K562 (cell line): Measurements from ENCODE around the gene MACROD2. TPM values are rescaled to one million over a fixed set of nuclear protein-coding genes. Genes with fewer than 3 reads are reported as not detected.

Experiments used
- ATAC-seq: fragments of 200-7000 bp; cut with Tn5 transposase; 3 replicates; pipeline ENCODE4 v1.9.1; 2020; ENCODE audit warnings: moderate library complexity
- BruUV-seq: library from RNA; stranded (reverse); fragments of 400-500 nt; replicated peaks from 2 replicates; lab custom pipeline; 2021; lab: Mats Ljungman, UMichigan
- CTCF ChIA-PET: fragments of 300-600 bp; formaldehyde crosslinking; extraction: SDS; loops from one replicate; lab custom pipeline; 2021; ENCODE audit warnings: low intra/inter-chr PET ratio; lab: Yijun Ruan, JAX
- POLR2A ChIA-PET: fragments of 300-600, 350-650 bp; sonication (Branson Sonifier 250); formaldehyde crosslinking; extraction: SDS; loops from one replicate; lab custom pipeline; 2021; ENCODE audit warnings: antibody characterized with exemption, inconsistent platforms; lab: Yijun Ruan, JAX
- DNase-seq, 4 experiments: peaks; one replicate each; pipeline versions ENCODE4 v3.0.0 to v3.0.0-alpha.2; 2011 to 2018; ENCODE audit warnings: low spot score in 3 of 4, mixed read lengths in 3 of 4; ENCODE audit errors: extremely low read depth in 1 of 4
- FAIRE-seq: peaks from 2 replicates; lab custom pipeline; 2011; peaks lifted over from hg19 to GRCh38; lab: Jason Lieb, UNC
- H2AFZ ChIP-seq: 2 replicates; pipeline ENCODE4 v1.6.0; 2011; ENCODE audit warnings: low read depth, low read length, control low read depth, inconsistent platforms
- H3K27ac ChIP-seq: fragments of 200-600 bp; 3 replicates; pipeline ENCODE4 v1.8.0; 2011; ENCODE audit warnings: low read depth, mild to moderate bottlenecking, control low read depth, inconsistent platforms, low read length, moderate library complexity, mixed read lengths; ENCODE audit errors: extremely low read depth
- H3K27me3 ChIP-seq, 2 experiments: fragments of 300-600 bp in 1 of 2; 2 replicates in 1 of 2; 3 replicates in 1 of 2; pipeline versions ENCODE4 v1.6.0 to v1.8.0; 2011; ENCODE audit warnings: inconsistent platforms in 2 of 2, low read length in 2 of 2, mild to moderate bottlenecking in 1 of 2, mixed read lengths in 1 of 2, moderate library complexity in 1 of 2; ENCODE audit not compliant: control insufficient read depth in 2 of 2, insufficient read depth in 2 of 2
- H3K36me3 ChIP-seq: fragments of 300-600 bp; 3 replicates; pipeline ENCODE4 v1.8.0; 2011; ENCODE audit warnings: mild to moderate bottlenecking, low read length, inconsistent platforms; ENCODE audit not compliant: control insufficient read depth, insufficient read depth
- H3K4me1 ChIP-seq, 2 experiments: fragments of 200-600 bp in 1 of 2; replicated peaks in 1 of 2; 2 replicates in 1 of 2; 3 replicates in 1 of 2; pipeline versions ENCODE4 v1.5.1 to v1.8.0; 2011; ENCODE audit warnings: inconsistent platforms in 2 of 2, low read length in 2 of 2, mild to moderate bottlenecking in 1 of 2, mixed read lengths in 1 of 2, moderate library complexity in 1 of 2; ENCODE audit not compliant: control insufficient read depth in 2 of 2, insufficient read depth in 2 of 2
- H3K4me2 ChIP-seq: 2 replicates; pipeline ENCODE4 v1.6.1; 2011; ENCODE audit warnings: low read length, control low read depth, inconsistent platforms, mixed read lengths; ENCODE audit not compliant: insufficient read depth
- H3K4me3 ChIP-seq: fragments of 200-600 bp; sonication (generic), shearing (Covaris generic); 2 replicates; pipeline ENCODE4 v1.5.1; 2016; ENCODE audit warnings: control low read depth, inconsistent platforms
- H3K79me2 ChIP-seq: fragments of 200-600 bp; 3 replicates; pipeline ENCODE4 v1.8.0; 2011; ENCODE audit warnings: low read length, inconsistent platforms; ENCODE audit not compliant: control insufficient read depth, insufficient read depth
- H3K9ac ChIP-seq, 2 experiments: 2 replicates each; pipeline versions ENCODE4 v1.6.0 to v1.6.1; 2011; ENCODE audit warnings: low read depth in 2 of 2, low read length in 2 of 2, control low read depth in 1 of 2, inconsistent platforms in 1 of 2, mild to moderate bottlenecking in 1 of 2, mixed read lengths in 1 of 2; ENCODE audit not compliant: insufficient read depth in 1 of 2
- H3K9me1 ChIP-seq: one replicate; pipeline ENCODE4 v1.6.0; 2011; ENCODE audit warnings: inconsistent platforms, mild to moderate bottlenecking, low read length, moderate library complexity; ENCODE audit not compliant: control insufficient read depth, insufficient read depth
- H3K9me3 ChIP-seq: replicated peaks from 2 replicates; pipeline ENCODE4 v1.5.1; 2011; ENCODE audit warnings: low read depth, low read length, inconsistent platforms; ENCODE audit not compliant: control insufficient read depth, insufficient read depth
- H4K20me1 ChIP-seq: replicated peaks from 2 replicates; pipeline ENCODE4 v1.6.1; 2011; ENCODE audit warnings: low read length, inconsistent platforms, mixed read lengths; ENCODE audit not compliant: control insufficient read depth, insufficient read depth
- GTF2F1 ChIP-seq: IDR thresholded peaks from 2 replicates; pipeline ENCODE4 v1.6.1; 2011; ENCODE audit warnings: low read depth, low read length, improper control_type of control experiment
- HDAC6 ChIP-seq: IDR thresholded peaks from 2 replicates; pipeline ENCODE4 v1.6.1; 2012; ENCODE audit warnings: low read depth, mild to moderate bottlenecking, control low read depth, inconsistent platforms, low read length, moderate library complexity
- IRF1 ChIP-seq: sonication (generic); formaldehyde crosslinking; IDR thresholded peaks from 2 replicates; pipeline ENCODE4 v1.8.0; 2022; ENCODE audit warnings: missing genetic modification reagents, mild to moderate bottlenecking, borderline replicate concordance
- KLF6 ChIP-seq: fragments of 250-450 bp; sonication (Bioruptor Pico); IDR thresholded peaks from 2 replicates; pipeline ENCODE4 v1.4.0; 2020; ENCODE audit warnings: mild to moderate bottlenecking, moderate library complexity, borderline replicate concordance
- NBN ChIP-seq: fragments of 450-650 bp; IDR thresholded peaks from 2 replicates; pipeline ENCODE4 v1.6.1; 2016; ENCODE audit warnings: low read depth, mild to moderate bottlenecking
- NELFE ChIP-seq: IDR thresholded peaks from 2 replicates; pipeline ENCODE4 v1.6.1; 2011; ENCODE audit warnings: mild to moderate bottlenecking; ENCODE audit not compliant: insufficient read depth, insufficient read length
- NFE2L1 ChIP-seq: fragments of 450-650 bp; IDR thresholded peaks from 2 replicates; pipeline ENCODE4 v1.6.1; 2016; ENCODE audit warnings: missing genetic modification characterization, low read depth, mild to moderate bottlenecking, missing compliant biosample characterization, moderate library complexity, borderline replicate concordance
- REST ChIP-seq, 2 experiments: fragments of 450-650 bp; formaldehyde crosslinking in 1 of 2; IDR thresholded peaks; 2 replicates each; pipeline versions ENCODE4 v1.4.0 to v1.6.1; 2014 to 2020; ENCODE audit warnings: mild to moderate bottlenecking in 2 of 2, borderline replicate concordance in 1 of 2, low read depth in 1 of 2
- SMARCC2 ChIP-seq: fragments of 450-650 bp; IDR thresholded peaks from 2 replicates; pipeline ENCODE4 v1.6.1; 2017; ENCODE audit warnings: antibody characterized with exemption, moderate library complexity, mild to moderate bottlenecking, low read depth
- SRSF3 ChIP-seq: fragments of 200-400 bp; formaldehyde crosslinking; IDR thresholded peaks from 2 replicates; pipeline ENCODE4 v1.6.1; 2016; ENCODE audit warnings: mild to moderate bottlenecking, low read length, moderate library complexity; ENCODE audit not compliant: insufficient read depth
- THRB ChIP-seq: fragments of 450-650 bp; formaldehyde crosslinking; conservative IDR thresholded peaks from 2 replicates; pipeline ENCODE4 v1.4.0; 2022; ENCODE audit warnings: mild to moderate bottlenecking, missing genetic modification characterization
- ZNF274 ChIP-seq: IDR thresholded peaks from 2 replicates; pipeline ENCODE4 v1.6.1; 2011; ENCODE audit warnings: low read depth, mild to moderate bottlenecking, low read length, moderate library complexity, borderline replicate concordance
- ZNF282 ChIP-seq: sonication (generic); formaldehyde crosslinking; IDR thresholded peaks from 2 replicates; pipeline ENCODE4 v1.8.1; 2023; ENCODE audit warnings: missing genetic modification reagents
- WGBS: fragments of 100-300 bp; shearing (Covaris generic); methylation state at CpG from one replicate; pipeline ENCODE4 v1.1.6; 2016; ENCODE audit warnings: low coverage, mixed read lengths; ENCODE audit not compliant: insufficient coverage; ENCODE audit errors: missing lambda C conversion rate; 5-methylcytosine and 5-hydroxymethylcytosine counted together
- in situ Hi-C: fragments of 300-500 bp; cut with MboI; formaldehyde crosslinking; loops from 4 replicates; pipeline ENCODE4 v1.15.0; 2018; ENCODE audit warnings: inconsistent platforms, mixed read lengths
- intact Hi-C: fragments of 100-400 bp; cut with micrococcal nuclease; formaldehyde crosslinking; loops from 2 replicates; pipeline ENCODE4 v1.14.2; 2022
- polyA plus RNA-seq, 8 experiments: library from polyadenylated mRNA; depleted of rRNA in 4 of 8; stranded (reverse) in 5 of 8; unstranded in 3 of 8; fragments of >200 nt; fragmentation: Nextera tagmentation in 2 of 8; fragmentation: Illumina TruSeq in 1 of 8; extraction: Ambion mirVana in 2 of 8; extraction: Trizol in 1 of 8; gene quantifications; 2 replicates each; pipeline versions ENCODE4 v1.2.1 to v1.2.3, GENCODE V29; 2011 to 2014; ENCODE audit warnings: inconsistent platforms in 1 of 8, missing spikeins in 1 of 8
- total RNA-seq, 7 experiments: library from RNA; depleted of rRNA in 6 of 7; stranded (reverse); fragments of >200 nt in 6 of 7; fragmentation: Illumina TruSeq in 2 of 7; extraction: Trizol in 2 of 7; gene quantifications; 2 replicates each; pipeline versions ENCODE4 v1.2.1 to v1.2.3, GENCODE V29; 2011 to 2021; ENCODE audit warnings: low replicate concordance in 1 of 7

The MACROD2 gene
- total and polyA plus RNA-seq, 9 of the 15 experiments (the other 6 are each of a cell fraction or from before 2014, with no cell fraction given) = not detected

- Histone ChIP-seq H2AFZ (no peak overlapping the region), H3K9me3 (no peaks in the 10 kb centered on the region), H3K9me1 (no peaks in the 10 kb centered on the region), H3K27ac (no peak overlapping the region), H3K4me3 (no peak overlapping the region), H3K4me2 (no peak overlapping the region), H4K20me1 (no peaks in the 10 kb centered on the region), H3K27me3 (no peaks in the 10 kb centered on the region), H3K79me2 (no peaks in the 10 kb centered on the region), H3K9ac (no peak overlapping the region), H3K36me3 (no peaks in the 10 kb centered on the region), H3K4me1 (no peaks in the 10 kb centered on the region)
- no TSS peak for BruUV-seq
- no peak for DNase-seq
- no peak for ATAC-seq
- FAIRE-seq = no peak
- ChIA-PET POLR2A (no interaction called here), CTCF (no interaction called here)
- WGBS = 7% methylated on average over 1 of the region's 1 CpG
- intact Hi-C loops (no loop called here), in situ Hi-C loops (no loop called here)
- no peak for TF ChIP-seq ZNF282 (CRISPR knock-in tag)
- TF ChIP-seq SMARCC2 = no peak
- no peak for TF ChIP-seq ZNF274
- TF ChIP-seq NFE2L1 (tag) = no peak
- TF ChIP-seq SRSF3 = no peak
- TF ChIP-seq HDAC6 = no peak
- TF ChIP-seq THRB (CRISPR knock-in tag) = no peak
- no peak for TF ChIP-seq NELFE
- no peak for TF ChIP-seq REST (IDR thresholded peaks at IDR 0.05; ENCODE audit: borderline replicate concordance)
- no peak for TF ChIP-seq REST (CRISPR knock-in tag; IDR thresholded peaks at IDR 0.05; ENCODE audit: low read depth)
- TF ChIP-seq GTF2F1 = no peak
- no peak for TF ChIP-seq NBN
- TF ChIP-seq KLF6 (CRISPR knock-in tag) = no peak
- no peak for TF ChIP-seq IRF1 (CRISPR knock-in tag)
These were observed 797.6 kb downstream of the MACROD2 start for GRCh38 chr20:14792915-14793314.
